Kidney (tissue), 14 donors: ENCODE data around the gene DNAJB6. TPM values are rescaled to one million over a fixed set of nuclear protein-coding genes. Genes with fewer than 3 reads are reported as not detected.

Experiments used
- DNase-seq, 5 donors: peaks; one replicate each; pipeline ENCODE4 v3.0.0-alpha.2; 2013 to 2020
- FAIRE-seq: peaks from 2 replicates; lab custom pipeline; 2012; peaks lifted over from hg19 to GRCh38; lab: Jason Lieb, UNC
- H3K27ac ChIP-seq, 2 donors: one replicate each; pipeline ENCODE4 v1.7.0; 2013; ENCODE audit warnings: low read depth in 2 of 2, low read length in 2 of 2, inconsistent platforms in 1 of 2
- H3K27me3 ChIP-seq: one replicate; pipeline ENCODE4 v1.7.1; 2013; ENCODE audit warnings: low read length, inconsistent platforms; ENCODE audit not compliant: control insufficient read depth, insufficient read depth
- H3K36me3 ChIP-seq, 3 donors: one replicate each; pipeline versions ENCODE4 v1.7.0 to v1.7.1; 2013; ENCODE audit warnings: low read length in 3 of 3, control low read depth in 1 of 3, inconsistent platforms in 1 of 3; ENCODE audit not compliant: insufficient read depth in 3 of 3, control insufficient read depth in 2 of 3
- H3K4me1 ChIP-seq, 3 donors: one replicate each; pipeline versions ENCODE4 v1.7.0 to v1.7.1; 2013; ENCODE audit warnings: low read length in 3 of 3, inconsistent platforms in 1 of 3, low read depth in 1 of 3; ENCODE audit not compliant: control insufficient read depth in 2 of 3, insufficient read depth in 2 of 3
- H3K4me3 ChIP-seq, 3 donors: one replicate each; pipeline versions ENCODE4 v1.7.0 to v1.8.1; 2013; ENCODE audit warnings: low read length in 3 of 3, control low read depth in 1 of 3, inconsistent platforms in 1 of 3
- H3K9ac ChIP-seq, 3 donors: one replicate each; pipeline versions ENCODE4 v1.7.0 to v1.7.1; 2013; ENCODE audit warnings: low read length in 3 of 3, control low read depth in 1 of 3, inconsistent platforms in 1 of 3
- H3K9me3 ChIP-seq, 3 donors: one replicate each; pipeline versions ENCODE4 v1.7.0 to v1.7.1; 2013; ENCODE audit warnings: low read length in 3 of 3, control low read depth in 1 of 3, inconsistent platforms in 1 of 3; ENCODE audit not compliant: control insufficient read depth in 2 of 3, insufficient read depth in 1 of 3
- CTCF ChIP-seq: IDR thresholded peaks from 3 replicates; pipeline ENCODE4 v1.5.1; 2012; ENCODE audit warnings: mild to moderate bottlenecking, moderate library complexity, borderline replicate concordance; ENCODE audit not compliant: insufficient read depth; ENCODE audit errors: extremely low read depth
- intact Hi-C: fragments of 100-400 bp; cut with DNase I; formaldehyde crosslinking; loops from one replicate; pipeline ENCODE4 v1.11.1; 2022
- polyA plus RNA-seq: library from polyadenylated mRNA; stranded (reverse); fragments of 350-450 nt; fragmentation: Illumina TruSeq; extraction: RNeasy Lipid Tissue Mini Kit (QIAGEN cat#74804); gene quantifications from one replicate; pipeline ENCODE4 v1.2.3, GENCODE V29; 2014; ENCODE audit warnings: low read depth, low replicate concordance; ENCODE audit not compliant: insufficient read depth
- total RNA-seq: library from RNA; stranded (reverse); fragmentation: NEBNext Ultra II Directional; extraction: Animal tissue kit (Norgen Biotek cat#: 25700); gene quantifications from one replicate; pipeline ENCODE4 v1.2.1, GENCODE V29; 2021
- donor health status: control.
- donor health status: control.
- donor health status: control.
- donor health status: control.
- donor health status: control.
- donor health status: DM: yes; HTN: yes; CAD: no.
- donor health status: Normal renal cell carcinoma (clear cell type).

The DNAJB6 gene
- total and polyA plus RNA-seq, 2 donors from 2014 or later, result 74.5 to 86.8 TPM

- Histone ChIP-seq H3K9me3 (no peaks in the 10 kb centered on the region), H3K9ac (no peak overlapping the region), H3K4me3 (no peak overlapping the region), H3K27ac (no peak overlapping the region), H3K27me3 (no peaks in the 10 kb centered on the region), H3K4me1 (peaks cover 0 to 4% (median 0%) of the 10 kb centered on the region in 3 donors), H3K36me3 (peaks cover 0 to 8% (median 7%) of the 10 kb centered on the region in 3 donors)
- DNase-seq (no peak), FAIRE-seq (no peak)
- no peak for TF ChIP-seq CTCF
- intact Hi-C loops, result no loop called here
Measured at GRCh38 chr7:157377436-157378124, 40.8 kb downstream of the DNAJB6 start.

GRCh38 chr7:157378390-157378789 lies 41.6 kb downstream of the DNAJB6 start:
- Histone ChIP-seq H3K9me3 (no peaks in the 10 kb centered on the region), H3K4me1 (peaks cover 0 to 4% (median 0%) of the 10 kb centered on the region in 3 donors), H3K27me3 (no peaks in the 10 kb centered on the region), H3K36me3 (peaks cover 0 to 14% (median 7%) of the 10 kb centered on the region in 3 donors), H3K4me3 (no peak overlapping the region), H3K9ac (no peak overlapping the region), H3K27ac (no peak overlapping the region)
- TF ChIP-seq CTCF, result no peak
- DNase-seq, result peak in 1 of 5 donors; percentile 18
- FAIRE-seq, result no peak
- intact Hi-C loops, result no loop called here

GRCh38 chr7:157379493-157379892 lies 42.7 kb downstream of the DNAJB6 start:
- Histone ChIP-seq H3K4me1 (peaks cover 0 to 4% (median 0%) of the 10 kb centered on the region in 3 donors), H3K36me3 (peaks cover 0 to 20% (median 14%) of the 10 kb centered on the region in 3 donors), H3K4me3 (no peak overlapping the region), H3K27ac (no peak overlapping the region), H3K9me3 (no peaks in the 10 kb centered on the region), H3K9ac (no peak overlapping the region), H3K27me3 (no peaks in the 10 kb centered on the region)
- FAIRE-seq, result no peak
- intact Hi-C loops, result no loop called here
- peak in 1 of 5 donors; percentile 6 for DNase-seq
- no peak for TF ChIP-seq CTCF

GRCh38 chr7:157380416-157380815 lies 43.6 kb downstream of the DNAJB6 start:
- TF ChIP-seq CTCF, result no peak
- no peak for FAIRE-seq
- no peak for DNase-seq
- Histone ChIP-seq H3K36me3 (peaks cover 0 to 24% (median 21%) of the 10 kb centered on the region in 3 donors), H3K9me3 (no peaks in the 10 kb centered on the region), H3K27ac (no peak overlapping the region), H3K4me3 (no peak overlapping the region), H3K9ac (no peak overlapping the region), H3K27me3 (no peaks in the 10 kb centered on the region), H3K4me1 (no peaks in the 10 kb centered on the region)
- intact Hi-C loops, result no loop called here
